GM12801 (cell line): Measurements from ENCODE around the gene CAPSL.

Source experiments
- TF ChIP-seq, protein P1 (sequence below): IDR thresholded peaks from one replicate; pipeline ENCODE4 v1.5.1; 2011; ENCODE audit warnings: control low read depth; ENCODE audit not compliant: insufficient read length; ENCODE audit errors: extremely low read depth

Gene CAPSL

DNA sequence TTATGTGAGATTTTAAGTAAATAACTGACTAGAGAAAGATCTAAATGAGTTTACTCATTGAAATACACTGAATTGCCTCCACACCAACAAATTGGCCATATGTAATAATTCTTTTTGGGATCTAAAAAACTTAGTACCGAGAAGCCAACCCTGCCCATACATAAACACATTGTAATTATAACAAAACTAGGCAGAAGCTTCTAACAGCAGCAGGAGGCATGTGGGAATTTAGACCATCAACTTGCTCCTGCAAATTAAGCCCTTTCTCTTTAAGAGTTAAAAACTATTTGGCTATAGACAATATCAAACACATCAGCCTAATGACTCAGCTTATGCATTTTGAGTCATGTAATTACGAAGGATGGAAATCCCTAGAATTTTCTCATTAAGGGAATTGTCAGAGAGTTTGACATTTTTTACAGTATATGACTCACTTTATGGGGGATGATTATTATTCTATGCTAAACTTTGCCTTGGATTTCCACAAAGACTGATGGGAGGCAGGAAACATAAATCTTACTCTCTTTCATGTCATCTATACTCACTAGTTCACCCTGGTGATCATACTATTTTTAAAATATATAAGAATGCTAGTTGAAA is 80.7 kb downstream of the CAPSL start:
- TF ChIP-seq, protein P1, sequence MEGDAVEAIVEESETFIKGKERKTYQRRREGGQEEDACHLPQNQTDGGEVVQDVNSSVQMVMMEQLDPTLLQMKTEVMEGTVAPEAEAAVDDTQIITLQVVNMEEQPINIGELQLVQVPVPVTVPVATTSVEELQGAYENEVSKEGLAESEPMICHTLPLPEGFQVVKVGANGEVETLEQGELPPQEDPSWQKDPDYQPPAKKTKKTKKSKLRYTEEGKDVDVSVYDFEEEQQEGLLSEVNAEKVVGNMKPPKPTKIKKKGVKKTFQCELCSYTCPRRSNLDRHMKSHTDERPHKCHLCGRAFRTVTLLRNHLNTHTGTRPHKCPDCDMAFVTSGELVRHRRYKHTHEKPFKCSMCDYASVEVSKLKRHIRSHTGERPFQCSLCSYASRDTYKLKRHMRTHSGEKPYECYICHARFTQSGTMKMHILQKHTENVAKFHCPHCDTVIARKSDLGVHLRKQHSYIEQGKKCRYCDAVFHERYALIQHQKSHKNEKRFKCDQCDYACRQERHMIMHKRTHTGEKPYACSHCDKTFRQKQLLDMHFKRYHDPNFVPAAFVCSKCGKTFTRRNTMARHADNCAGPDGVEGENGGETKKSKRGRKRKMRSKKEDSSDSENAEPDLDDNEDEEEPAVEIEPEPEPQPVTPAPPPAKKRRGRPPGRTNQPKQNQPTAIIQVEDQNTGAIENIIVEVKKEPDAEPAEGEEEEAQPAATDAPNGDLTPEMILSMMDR, result no peak

DNA sequence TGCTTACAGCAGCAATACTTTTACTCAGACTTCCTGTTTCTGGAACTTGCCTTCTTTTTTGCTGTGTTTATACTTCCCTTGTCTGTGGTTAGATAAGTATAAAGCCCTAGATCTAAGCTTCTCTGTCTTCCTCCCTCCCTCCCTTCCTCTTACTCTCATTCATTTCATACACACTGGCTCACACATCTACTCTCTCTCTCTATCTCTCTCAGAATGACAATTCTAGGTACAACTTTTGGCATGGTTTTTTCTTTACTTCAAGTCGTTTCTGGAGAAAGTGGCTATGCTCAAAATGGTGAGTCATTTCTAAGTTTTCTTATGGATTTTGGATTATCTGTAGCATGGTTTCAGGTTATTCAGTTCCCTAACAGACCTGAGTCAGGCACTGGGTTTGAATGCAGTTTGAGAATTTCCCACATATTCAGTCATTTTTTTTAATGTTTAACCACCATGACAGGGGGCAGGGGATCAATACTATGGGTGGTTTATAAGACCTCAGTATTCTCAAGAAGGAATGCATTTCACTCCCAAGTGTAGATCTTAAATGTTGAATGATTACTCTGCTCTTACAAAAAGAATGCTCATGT is 81.6 kb downstream of the CAPSL start, which contains the start of gene IL7R:
Gene IL7R, plus strand, starts transcription at position 127 of the 587 bp plus-strand sequence. Its CDS starts 87 bp downstream, at position 214.
- TF ChIP-seq, protein P1, result no peak

DNA sequence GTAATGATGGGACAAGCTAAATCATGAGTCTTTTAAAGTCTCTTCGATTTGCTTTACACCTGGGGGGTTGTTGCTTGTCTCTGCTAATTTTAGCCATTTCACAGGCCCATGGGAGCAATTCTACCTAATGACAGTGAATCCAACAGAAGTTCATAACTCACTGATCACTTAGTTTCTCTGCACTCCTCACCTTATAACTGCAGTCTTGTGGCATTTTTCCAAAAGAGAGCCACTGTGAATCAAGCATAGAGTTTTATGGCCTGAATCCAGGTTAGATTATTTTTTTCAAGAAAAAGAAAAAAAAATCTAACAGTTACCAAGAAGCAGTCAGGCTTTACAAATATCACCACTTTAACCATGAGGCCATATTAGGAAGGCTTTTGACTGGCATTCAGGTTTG is 83.2 kb downstream of the CAPSL start:
- TF ChIP-seq, protein P1, result no peak
